Karpas-422 (cell line): ENCODE results near the gene ICAM4. TPM values are rescaled to one million over a fixed set of nuclear protein-coding genes. Genes with fewer than 3 reads are reported as not detected.
"Not testable (repeated sequence)": the region's sequence is repeated elsewhere in the genome, so short reads cannot be mapped to it uniquely, and the experiment has no call there.

Experiments used
- DNase-seq: peaks from one replicate; pipeline ENCODE4 v3.0.0-alpha.2; 2015
- H2AFZ ChIP-seq: fragments of 200-600 bp; sonication (generic); 2 replicates; pipeline ENCODE4 v1.6.1; 2014; ENCODE audit warnings: antibody characterized with exemption, low read length, mixed read lengths
- H3K27ac ChIP-seq: fragments of 200-600 bp; sonication (generic); 2 replicates; pipeline ENCODE4 v1.5.1; 2014; ENCODE audit warnings: mild to moderate bottlenecking, low read length, moderate library complexity
- H3K27me3 ChIP-seq: fragments of 200-600 bp; sonication (generic); 2 replicates; pipeline ENCODE4 v1.6.1; 2014; ENCODE audit warnings: low read length, mixed read lengths
- H3K36me3 ChIP-seq: fragments of 200-600 bp; sonication (generic); 2 replicates; pipeline ENCODE4 v1.6.1; 2014; ENCODE audit warnings: low read length, mixed read lengths; ENCODE audit not compliant: insufficient read depth
- H3K4me1 ChIP-seq: fragments of 200-600 bp; sonication (generic); 2 replicates; pipeline ENCODE4 v1.6.1; 2014; ENCODE audit warnings: mild to moderate bottlenecking, low read length, mixed read lengths
- H3K4me2 ChIP-seq: fragments of 200-600 bp; sonication (generic); 2 replicates; pipeline ENCODE4 v1.6.1; 2014; ENCODE audit warnings: low read length, low read depth, mild to moderate bottlenecking; ENCODE audit not compliant: poor library complexity, severe bottlenecking
- H3K4me3 ChIP-seq: fragments of 200-600 bp; sonication (generic); 2 replicates; pipeline ENCODE4 v1.5.1; 2014; ENCODE audit warnings: mild to moderate bottlenecking, antibody characterized with exemption, low read length, mixed read lengths
- H3K79me2 ChIP-seq: fragments of 200-600 bp; sonication (generic); 2 replicates; pipeline ENCODE4 v1.6.1; 2014; ENCODE audit warnings: mild to moderate bottlenecking, low read length, mixed read lengths
- H3K9ac ChIP-seq: fragments of 200-600 bp; sonication (generic); 2 replicates; pipeline ENCODE4 v1.6.0; 2014; ENCODE audit warnings: low read length
- H3K9me2 ChIP-seq: fragments of 200-600 bp; sonication (generic), shearing (Covaris generic); replicated peaks from 2 replicates; pipeline ENCODE4 v1.6.0; 2014; ENCODE audit warnings: mild to moderate bottlenecking, low read length, moderate library complexity; ENCODE audit not compliant: insufficient read depth
- H3K9me3 ChIP-seq: fragments of 300-700, 200-600 bp; sonication (generic); 2 replicates; pipeline ENCODE4 v1.6.1; 2014; ENCODE audit warnings: low read length, mixed read lengths
- H4K20me1 ChIP-seq: fragments of 200-600 bp; sonication (generic); 2 replicates; pipeline ENCODE4 v1.6.1; 2014; ENCODE audit warnings: mild to moderate bottlenecking, antibody characterized with exemption, low read length, low read depth; ENCODE audit not compliant: insufficient read depth
- total RNA-seq: library from RNA; depleted of rRNA; stranded (reverse); fragments of >200 nt; shearing (Covaris generic); gene quantifications from 2 replicates; pipeline ENCODE4 v1.2.3, GENCODE V29; 2014; ENCODE audit warnings: low replicate concordance

Gene ICAM4
- total RNA-seq, 1 experiment from 2014 or later: not detected

- peak within 1 kb of the TSS; percentile 91; the same call in 1 of the 2 replicates for H2AFZ ChIP-seq
- no peaks in the 10 kb centered on the region for H3K9me3 ChIP-seq
- no peaks in the 10 kb centered on the region for H3K27me3 ChIP-seq
- H3K36me3 ChIP-seq: no peaks in the 10 kb centered on the region
- peak within 1 kb of the TSS; percentile 73 for H3K4me2 ChIP-seq
- H3K27ac ChIP-seq: no peak within 1 kb of the TSS
- H3K79me2 ChIP-seq: no peaks in the 10 kb centered on the region
- H3K4me1 ChIP-seq: peaks cover 23% of the 10 kb centered on the region
- peak within 1 kb of the TSS; percentile 62 for H3K9ac ChIP-seq
- no peaks in the 10 kb centered on the region for H4K20me1 ChIP-seq
- H3K9me2 ChIP-seq: no peaks in the 10 kb centered on the region
- peak within 1 kb of the TSS; percentile 57 for H3K4me3 ChIP-seq
- peak; percentile 71 for DNase-seq
Observed at GRCh38 chr19:10270616-10271394, 15.9 kb upstream of the ICAM4 start, which contains the start of gene ICAM1. Gene ICAM1 (plus strand): TSS chr19:10271120. CDS start chr19:10271160, 40 bp downstream.

GRCh38 chr19:10271543-10272086 is 15.1 kb upstream of the ICAM4 start:
- H3K4me2 ChIP-seq: peak overlapping the region; percentile 68
- peaks cover 23% of the 10 kb centered on the region for H3K4me1 ChIP-seq
- no peaks in the 10 kb centered on the region for H3K9me2 ChIP-seq
- no peaks in the 10 kb centered on the region for H4K20me1 ChIP-seq
- no peaks in the 10 kb centered on the region for H3K9me3 ChIP-seq
- H2AFZ ChIP-seq: no peak overlapping the region
- no peaks in the 10 kb centered on the region for H3K27me3 ChIP-seq
- no peaks in the 10 kb centered on the region for H3K36me3 ChIP-seq
- H3K4me3 ChIP-seq: no peak overlapping the region
- no peak overlapping the region for H3K9ac ChIP-seq
- H3K27ac ChIP-seq: no peak overlapping the region
- DNase-seq: peak; percentile 39
- no peaks in the 10 kb centered on the region for H3K79me2 ChIP-seq

GRCh38 chr19:10274589-10274988 is 12.2 kb upstream of the ICAM4 start:
- no peak overlapping the region for H3K4me2 ChIP-seq
- no peaks in the 10 kb centered on the region for H4K20me1 ChIP-seq
- H3K9me2 ChIP-seq: no peaks in the 10 kb centered on the region
- H3K4me3 ChIP-seq: no peak overlapping the region
- H3K36me3 ChIP-seq: no peaks in the 10 kb centered on the region
- no peaks in the 10 kb centered on the region for H3K9me3 ChIP-seq
- H3K27me3 ChIP-seq: no peaks in the 10 kb centered on the region
- no peaks in the 10 kb centered on the region for H3K79me2 ChIP-seq
- H3K27ac ChIP-seq: no peak overlapping the region
- H2AFZ ChIP-seq: no peak overlapping the region
- H3K9ac ChIP-seq: no peak overlapping the region
- DNase-seq: no peak
- H3K4me1 ChIP-seq: peaks cover 22% of the 10 kb centered on the region

GRCh38 chr19:10277795-10278589 is 8.8 kb upstream of the ICAM4 start:
- Histone ChIP-seq H3K9me3 (no peaks in the 10 kb centered on the region), H2AFZ (no peak overlapping the region), H3K4me2 (no peak overlapping the region), H3K27ac (no peak overlapping the region), H4K20me1 (no peaks in the 10 kb centered on the region), H3K79me2 (no peaks in the 10 kb centered on the region), H3K9me2 (no peaks in the 10 kb centered on the region), H3K36me3 (no peaks in the 10 kb centered on the region), H3K9ac (no peak overlapping the region), H3K27me3 (no peaks in the 10 kb centered on the region), H3K4me3 (no peak overlapping the region), H3K4me1 (no peaks in the 10 kb centered on the region)
- DNase-seq: no peak

GRCh38 chr19:10278935-10279334 is 7.8 kb upstream of the ICAM4 start:
- no peaks in the 10 kb centered on the region for H3K79me2 ChIP-seq
- no peaks in the 10 kb centered on the region for H3K9me2 ChIP-seq
- no peak overlapping the region for H2AFZ ChIP-seq
- H3K36me3 ChIP-seq: no peaks in the 10 kb centered on the region
- H3K4me1 ChIP-seq: no peaks in the 10 kb centered on the region
- no peaks in the 10 kb centered on the region for H3K9me3 ChIP-seq
- no peak for DNase-seq
- no peak overlapping the region for H3K9ac ChIP-seq
- no peak overlapping the region for H3K4me2 ChIP-seq
- H3K27ac ChIP-seq: no peak overlapping the region
- H3K27me3 ChIP-seq: no peaks in the 10 kb centered on the region
- no peak overlapping the region for H3K4me3 ChIP-seq
- no peaks in the 10 kb centered on the region for H4K20me1 ChIP-seq

- H4K20me1 ChIP-seq: no peaks in the 10 kb centered on the region
- no peak overlapping the region for H3K27ac ChIP-seq
Observed at GRCh38 chr19:10279737-10280442, 6.9 kb upstream of the ICAM4 start.

GRCh38 chr19:10282043-10282442 is 4.7 kb upstream of the ICAM4 start:
- H2AFZ ChIP-seq, DNase-seq, H3K4me1 ChIP-seq, H3K4me2 ChIP-seq, H3K27ac ChIP-seq, H3K27me3 ChIP-seq, H4K20me1 ChIP-seq, H3K79me2 ChIP-seq, H3K36me3 ChIP-seq, H3K9me3 ChIP-seq, H3K9ac ChIP-seq, H3K4me3 ChIP-seq, H3K9me2 ChIP-seq: not testable (repeated sequence)

More at GRCh38 chr19:10279737-10280442, 6.9 kb upstream of the ICAM4 start:
- no peak overlapping the region for H3K4me3 ChIP-seq
- no peak overlapping the region for H3K9ac ChIP-seq
- no peaks in the 10 kb centered on the region for H3K9me2 ChIP-seq
- no peak overlapping the region for H3K4me2 ChIP-seq
- no peaks in the 10 kb centered on the region for H3K36me3 ChIP-seq
- no peaks in the 10 kb centered on the region for H3K4me1 ChIP-seq
- DNase-seq: no peak
- H3K9me3 ChIP-seq: no peaks in the 10 kb centered on the region
- H3K27me3 ChIP-seq: no peaks in the 10 kb centered on the region
- no peak overlapping the region for H2AFZ ChIP-seq
- H3K79me2 ChIP-seq: no peaks in the 10 kb centered on the region
